Muscle layer of colon (tissue), 2 donors: ENCODE data around the gene GREB1.

ENCODE experiments used
- H3K27ac ChIP-seq: one replicate; pipeline ENCODE4 v1.7.0; 2013; ENCODE audit warnings: low read depth, mild to moderate bottlenecking, low read length, moderate library complexity
- H3K27me3 ChIP-seq, 2 donors: one replicate each; pipeline ENCODE4 v1.7.0; 2013; ENCODE audit warnings: low read length in 2 of 2, mild to moderate bottlenecking in 2 of 2; ENCODE audit not compliant: insufficient read depth in 2 of 2, control insufficient read depth in 1 of 2
- H3K36me3 ChIP-seq: one replicate; pipeline ENCODE4 v1.7.0; 2013; ENCODE audit warnings: mild to moderate bottlenecking, low read length; ENCODE audit not compliant: insufficient read depth
- H3K4me1 ChIP-seq: one replicate; pipeline ENCODE4 v1.7.0; 2013; ENCODE audit warnings: mild to moderate bottlenecking, low read length; ENCODE audit not compliant: insufficient read depth
- H3K4me3 ChIP-seq, 2 donors: one replicate each; pipeline ENCODE4 v1.7.0; 2013; ENCODE audit warnings: low read length in 2 of 2, low read depth in 1 of 2, mild to moderate bottlenecking in 1 of 2, moderate library complexity in 1 of 2
- H3K9ac ChIP-seq: one replicate; pipeline ENCODE4 v1.7.0; 2013; ENCODE audit warnings: low read length
- H3K9me3 ChIP-seq: one replicate; pipeline ENCODE4 v1.7.0; 2013; ENCODE audit warnings: mild to moderate bottlenecking, low read length
- donor health status: abdominal sarcoma.
- donor health status: Adenocarcinoma of cecum.

Gene GREB1

GRCh38 chr2:11679486-11680181, 145.8 kb downstream of the GREB1 start:
- no peaks in the 10 kb centered on the region for H3K9me3 ChIP-seq
- no peak overlapping the region for H3K27ac ChIP-seq
- H3K36me3 ChIP-seq: no peaks in the 10 kb centered on the region
- no peak overlapping the region for H3K4me3 ChIP-seq
- peaks cover 0 to 6% of the 10 kb centered on the region in 2 donors for H3K27me3 ChIP-seq
- H3K4me1 ChIP-seq: no peaks in the 10 kb centered on the region
- no peak overlapping the region for H3K9ac ChIP-seq

GRCh38 chr2:11680182-11680900, 146.5 kb downstream of the GREB1 start:
- Histone ChIP-seq H3K27me3 (peaks cover 0 to 6% of the 10 kb centered on the region in 2 donors), H3K4me1 (no peaks in the 10 kb centered on the region), H3K4me3 (no peak overlapping the region), H3K9ac (no peak overlapping the region), H3K36me3 (no peaks in the 10 kb centered on the region), H3K27ac (no peak overlapping the region), H3K9me3 (no peaks in the 10 kb centered on the region)

GRCh38 chr2:11680901-11681721, 147.3 kb downstream of the GREB1 start:
- H3K9me3 ChIP-seq: no peaks in the 10 kb centered on the region
- no peaks in the 10 kb centered on the region for H3K4me1 ChIP-seq
- no peak overlapping the region for H3K9ac ChIP-seq
- peaks cover 0 to 6% of the 10 kb centered on the region in 2 donors for H3K27me3 ChIP-seq
- H3K4me3 ChIP-seq: no peak overlapping the region
- H3K36me3 ChIP-seq: no peaks in the 10 kb centered on the region
- no peak overlapping the region for H3K27ac ChIP-seq

- no peak overlapping the region for H3K4me3 ChIP-seq
- no peaks in the 10 kb centered on the region for H3K4me1 ChIP-seq
- no peak overlapping the region for H3K27ac ChIP-seq
- peaks cover 0 to 1% of the 10 kb centered on the region in 2 donors for H3K27me3 ChIP-seq
- H3K36me3 ChIP-seq: no peaks in the 10 kb centered on the region
- H3K9me3 ChIP-seq: no peaks in the 10 kb centered on the region
- no peak overlapping the region for H3K9ac ChIP-seq
These were observed 148.1 kb downstream of the GREB1 start for GRCh38 chr2:11681722-11682589.

GRCh38 chr2:11682590-11682915, 148.7 kb downstream of the GREB1 start:
- peaks cover under 1% of the 10 kb centered on the region for H3K4me1 ChIP-seq
- no peak overlapping the region for H3K27ac ChIP-seq
- H3K9ac ChIP-seq: no peak overlapping the region
- no peaks in the 10 kb centered on the region for H3K9me3 ChIP-seq
- no peaks in the 10 kb centered on the region for H3K36me3 ChIP-seq
- no peak overlapping the region for H3K4me3 ChIP-seq
- no peaks in the 10 kb centered on the region for H3K27me3 ChIP-seq

- no peaks in the 10 kb centered on the region for H3K27me3 ChIP-seq
These were observed 149.6 kb downstream of the GREB1 start for GRCh38 chr2:11683476-11683875.

GRCh38 chr2:11683966-11684365, 150.1 kb downstream of the GREB1 start:
- Histone ChIP-seq H3K27ac (no peak overlapping the region), H3K9ac (no peak overlapping the region)

More at GRCh38 chr2:11683476-11683875, 149.6 kb downstream of the GREB1 start:
- Histone ChIP-seq H3K9ac (no peak overlapping the region), H3K36me3 (no peaks in the 10 kb centered on the region), H3K4me3 (no peak overlapping the region), H3K9me3 (no peaks in the 10 kb centered on the region), H3K4me1 (peaks cover 10% of the 10 kb centered on the region), H3K27ac (no peak overlapping the region)

GRCh38 chr2:11684894-11685460, 151.1 kb downstream of the GREB1 start:
- Histone ChIP-seq H3K4me3 (no peak overlapping the region), H3K9ac (no peak overlapping the region), H3K4me1 (peaks cover 16% of the 10 kb centered on the region), H3K36me3 (no peaks in the 10 kb centered on the region), H3K27me3 (no peaks in the 10 kb centered on the region), H3K9me3 (no peaks in the 10 kb centered on the region), H3K27ac (no peak overlapping the region)

More at GRCh38 chr2:11683966-11684365, 150.1 kb downstream of the GREB1 start:
- Histone ChIP-seq H3K36me3 (no peaks in the 10 kb centered on the region), H3K4me3 (no peak overlapping the region), H3K4me1 (peaks cover 15% of the 10 kb centered on the region), H3K27me3 (no peaks in the 10 kb centered on the region), H3K9me3 (no peaks in the 10 kb centered on the region)

- H3K36me3 ChIP-seq: no peaks in the 10 kb centered on the region
These were observed 152.1 kb downstream of the GREB1 start for GRCh38 chr2:11685906-11686470.

GRCh38 chr2:11687736-11688135, 153.9 kb downstream of the GREB1 start:
- Histone ChIP-seq H3K36me3 (no peaks in the 10 kb centered on the region), H3K4me3 (peak overlapping the region in 1 of 2 donors; percentile 28), H3K4me1 (peaks cover 16% of the 10 kb centered on the region), H3K9ac (no peak overlapping the region), H3K27ac (no peak overlapping the region), H3K9me3 (no peaks in the 10 kb centered on the region), H3K27me3 (no peaks in the 10 kb centered on the region)

More at GRCh38 chr2:11685906-11686470, 152.1 kb downstream of the GREB1 start:
- Histone ChIP-seq H3K27me3 (no peaks in the 10 kb centered on the region), H3K9me3 (no peaks in the 10 kb centered on the region), H3K4me3 (no peak overlapping the region), H3K27ac (no peak overlapping the region), H3K9ac (no peak overlapping the region), H3K4me1 (peaks cover 16% of the 10 kb centered on the region)
